ENCODE measurements around the gene RTCA.
"Not testable (repeated sequence)": the region's sequence is repeated elsewhere in the genome, so short reads cannot be mapped to it uniquely, and the experiment has no call there.

The RTCA gene

GRCh38 chr1:100253552-100253951 is 12.5 kb upstream of the RTCA start:
- no peaks in the 10 kb centered on the region for H3K9me2 ChIP-seq (replicated peaks; ENCODE audit: control insufficient read depth, low read length)
- no peak overlapping the region for H3K4me2 ChIP-seq (ENCODE audit: low read length)
- no peak overlapping the region for H3K4me3 ChIP-seq (ENCODE audit: low read length)
- no peaks in the 10 kb centered on the region for H4K20me1 ChIP-seq (ENCODE audit: control insufficient read depth, insufficient read depth, low read depth, low read length)
- H3K79me2 ChIP-seq (ENCODE audit: control insufficient read depth, low read length) = peaks cover 11% of the 10 kb centered on the region
- no peaks in the 10 kb centered on the region for H3F3A ChIP-seq (ENCODE audit: control insufficient read depth, insufficient read depth)
- H3K4me1 ChIP-seq (ENCODE audit: control insufficient read depth, low read length) = peaks cover 12% of the 10 kb centered on the region
- H3K9me3 ChIP-seq (ENCODE audit: control insufficient read depth, insufficient read depth, low read length) = no peaks in the 10 kb centered on the region
- no peak for TF ChIP-seq CTCF (IDR thresholded peaks at IDR 0.05; ENCODE audit: low read depth, low read length, poor library complexity, severe bottlenecking)
- TF ChIP-seq EZH2phosphoT487 (IDR thresholded peaks at IDR 0.05; ENCODE audit: borderline replicate concordance, low read length) = no peak
- no peak overlapping the region for H3K27ac ChIP-seq (ENCODE audit: low read depth, low read length)
- H3K27me3 ChIP-seq (ENCODE audit: control insufficient read depth, low read length) = no peaks in the 10 kb centered on the region
- H3K36me3 ChIP-seq (ENCODE audit: control insufficient read depth, low read length) = peaks cover 5% of the 10 kb centered on the region

GRCh38 chr1:100256273-100256672 is 9.7 kb upstream of the RTCA start:
- not testable (repeated sequence) for H3K9me3 ChIP-seq (ENCODE audit: control insufficient read depth, insufficient read depth, low read length); H4K20me1 ChIP-seq (ENCODE audit: control insufficient read depth, insufficient read depth, low read depth, low read length); H3K4me1 ChIP-seq (ENCODE audit: control insufficient read depth, low read length); H3K9me2 ChIP-seq (replicated peaks; ENCODE audit: control insufficient read depth, low read length); H3F3A ChIP-seq (ENCODE audit: control insufficient read depth, insufficient read depth); H3K36me3 ChIP-seq (ENCODE audit: control insufficient read depth, low read length); H3K27ac ChIP-seq (ENCODE audit: low read depth, low read length); H3K27me3 ChIP-seq (ENCODE audit: control insufficient read depth, low read length); H3K4me3 ChIP-seq (ENCODE audit: low read length); H3K4me2 ChIP-seq (ENCODE audit: low read length); H3K79me2 ChIP-seq (ENCODE audit: control insufficient read depth, low read length)

GRCh38 chr1:100258427-100258826 is 7.6 kb upstream of the RTCA start:
- H3K9me3 ChIP-seq (ENCODE audit: control insufficient read depth, insufficient read depth, low read length); H4K20me1 ChIP-seq (ENCODE audit: control insufficient read depth, insufficient read depth, low read depth, low read length); H3K36me3 ChIP-seq (ENCODE audit: control insufficient read depth, low read length); H3K4me1 ChIP-seq (ENCODE audit: control insufficient read depth, low read length); H3K79me2 ChIP-seq (ENCODE audit: control insufficient read depth, low read length); H3K4me3 ChIP-seq (ENCODE audit: low read length); H3K27me3 ChIP-seq (ENCODE audit: control insufficient read depth, low read length); H3F3A ChIP-seq (ENCODE audit: control insufficient read depth, insufficient read depth); H3K4me2 ChIP-seq (ENCODE audit: low read length); H3K27ac ChIP-seq (ENCODE audit: low read depth, low read length); H3K9me2 ChIP-seq (replicated peaks; ENCODE audit: control insufficient read depth, low read length): not testable (repeated sequence)

- Histone ChIP-seq H3K9me3 (ENCODE audit: control insufficient read depth, insufficient read depth, low read length) (no peaks in the 10 kb centered on the region), H3K9me2 (replicated peaks; ENCODE audit: control insufficient read depth, low read length) (no peaks in the 10 kb centered on the region), H3K4me3 (ENCODE audit: low read length) (no peak overlapping the region), H3F3A (ENCODE audit: control insufficient read depth, insufficient read depth) (no peaks in the 10 kb centered on the region), H3K27me3 (ENCODE audit: control insufficient read depth, low read length) (no peaks in the 10 kb centered on the region), H3K27ac (ENCODE audit: low read depth, low read length) (no peak overlapping the region), H4K20me1 (ENCODE audit: control insufficient read depth, insufficient read depth, low read depth, low read length) (no peaks in the 10 kb centered on the region), H3K4me2 (ENCODE audit: low read length) (no peak overlapping the region), H3K36me3 (ENCODE audit: control insufficient read depth, low read length) (peaks cover 11% of the 10 kb centered on the region), H3K4me1 (ENCODE audit: control insufficient read depth, low read length) (peaks cover 7% of the 10 kb centered on the region), H3K79me2 (ENCODE audit: control insufficient read depth, low read length) (peaks cover 14% of the 10 kb centered on the region)
- TF ChIP-seq CTCF (IDR thresholded peaks at IDR 0.05; ENCODE audit: low read depth, low read length, poor library complexity, severe bottlenecking) (no peak), EZH2phosphoT487 (IDR thresholded peaks at IDR 0.05; ENCODE audit: borderline replicate concordance, low read length) (no peak)
Measured at GRCh38 chr1:100261686-100262085, 4.3 kb upstream of the RTCA start.

GRCh38 chr1:100264081-100264480 is 1.9 kb upstream of the RTCA start:
- not testable (repeated sequence) for H3K27ac ChIP-seq (ENCODE audit: low read depth, low read length); H3K9me3 ChIP-seq (ENCODE audit: control insufficient read depth, insufficient read depth, low read length); H3K27me3 ChIP-seq (ENCODE audit: control insufficient read depth, low read length); H4K20me1 ChIP-seq (ENCODE audit: control insufficient read depth, insufficient read depth, low read depth, low read length); H3K9me2 ChIP-seq (replicated peaks; ENCODE audit: control insufficient read depth, low read length); H3K4me2 ChIP-seq (ENCODE audit: low read length); H3K4me3 ChIP-seq (ENCODE audit: low read length); H3F3A ChIP-seq (ENCODE audit: control insufficient read depth, insufficient read depth)
- Histone ChIP-seq H3K36me3 (ENCODE audit: control insufficient read depth, low read length) (peaks cover 33% of the 10 kb centered on the region), H3K79me2 (ENCODE audit: control insufficient read depth, low read length) (peaks cover 36% of the 10 kb centered on the region), H3K4me1 (ENCODE audit: control insufficient read depth, low read length) (peaks cover 23% of the 10 kb centered on the region)
